ENCODE data around the gene C1orf105. TPM values are rescaled to one million over a fixed set of nuclear protein-coding genes. Genes with fewer than 3 reads are reported as not detected.
A peak's percentile ranks its signal among the peaks of the same experiment; 100 is the strongest.

C1orf105 gene
- total RNA-seq, 2 donors from 2014 or later: not detected

DNA sequence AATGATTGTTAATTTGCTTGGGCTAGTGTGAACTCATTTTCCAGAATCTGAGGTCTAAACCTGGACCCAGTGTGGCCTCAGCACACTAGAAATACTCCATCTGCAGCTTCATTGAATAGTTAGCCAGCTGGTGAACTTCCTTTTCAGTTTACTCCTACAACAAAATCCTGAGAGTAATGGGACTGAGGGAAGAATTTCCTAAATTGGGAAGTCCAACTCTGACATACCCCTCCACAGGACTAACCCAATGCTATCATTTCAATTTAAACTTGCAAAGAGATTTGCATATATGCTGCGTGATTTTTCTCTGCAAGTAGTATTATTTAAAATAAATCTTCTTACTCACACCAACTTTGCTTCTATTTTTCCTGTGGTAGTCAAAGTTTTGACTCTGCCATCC is 51.2 kb downstream of the C1orf105 start:
- TF ChIP-seq POLR2A (IDR thresholded peaks at IDR 0.05): no peak
- TF ChIP-seq, protein P1, sequence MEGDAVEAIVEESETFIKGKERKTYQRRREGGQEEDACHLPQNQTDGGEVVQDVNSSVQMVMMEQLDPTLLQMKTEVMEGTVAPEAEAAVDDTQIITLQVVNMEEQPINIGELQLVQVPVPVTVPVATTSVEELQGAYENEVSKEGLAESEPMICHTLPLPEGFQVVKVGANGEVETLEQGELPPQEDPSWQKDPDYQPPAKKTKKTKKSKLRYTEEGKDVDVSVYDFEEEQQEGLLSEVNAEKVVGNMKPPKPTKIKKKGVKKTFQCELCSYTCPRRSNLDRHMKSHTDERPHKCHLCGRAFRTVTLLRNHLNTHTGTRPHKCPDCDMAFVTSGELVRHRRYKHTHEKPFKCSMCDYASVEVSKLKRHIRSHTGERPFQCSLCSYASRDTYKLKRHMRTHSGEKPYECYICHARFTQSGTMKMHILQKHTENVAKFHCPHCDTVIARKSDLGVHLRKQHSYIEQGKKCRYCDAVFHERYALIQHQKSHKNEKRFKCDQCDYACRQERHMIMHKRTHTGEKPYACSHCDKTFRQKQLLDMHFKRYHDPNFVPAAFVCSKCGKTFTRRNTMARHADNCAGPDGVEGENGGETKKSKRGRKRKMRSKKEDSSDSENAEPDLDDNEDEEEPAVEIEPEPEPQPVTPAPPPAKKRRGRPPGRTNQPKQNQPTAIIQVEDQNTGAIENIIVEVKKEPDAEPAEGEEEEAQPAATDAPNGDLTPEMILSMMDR (IDR thresholded peaks at IDR 0.05): no peak
- intact Hi-C loops (cut with DNase I): no loop called here
- Histone ChIP-seq H3K4me3 (no peak overlapping the region), H3K36me3 (replicated peaks in 1 of 2; ENCODE audit: insufficient read depth in 1 of 2, low read depth in 2 of 2) (no peaks in the 10 kb centered on the region), H3K27me3 (no peaks in the 10 kb centered on the region), H3K4me1 (peaks cover 76% of the 10 kb centered on the region), H3K9me3 (no peaks in the 10 kb centered on the region), H3K27ac (peak overlapping the region in 2 of 4 donors; percentile 57 to 74)
- ATAC-seq (no peak), DNase-seq (no peak)
- WGBS, 2 donors: 83 to 89% methylated on average over 1 of the region's 1 CpG

DNA sequence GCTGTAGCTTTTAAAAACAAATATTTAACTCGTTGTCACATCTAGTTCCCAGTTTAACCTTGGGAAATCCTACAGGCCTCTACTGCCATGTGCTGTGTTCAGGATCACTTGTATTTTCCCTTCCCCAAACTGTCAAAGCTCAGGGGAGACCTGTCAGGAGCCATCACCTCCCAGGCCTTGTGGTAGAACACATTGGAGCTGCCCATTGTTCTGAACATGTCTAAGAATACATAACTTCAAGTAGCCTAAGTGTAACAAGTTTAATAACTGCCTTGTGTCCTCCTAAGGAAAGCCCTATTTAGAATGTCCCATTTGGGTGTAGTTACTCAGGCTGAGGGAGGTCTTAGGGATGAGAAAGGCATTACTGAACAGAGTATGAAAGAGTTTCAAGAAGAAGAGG is 52.0 kb downstream of the C1orf105 start:
- no peak for ATAC-seq
- intact Hi-C loops (cut with DNase I): no loop called here
- H3K9me3 ChIP-seq: no peaks in the 10 kb centered on the region
- H3K36me3 ChIP-seq (replicated peaks in 1 of 2; ENCODE audit: insufficient read depth in 1 of 2, low read depth in 2 of 2): no peaks in the 10 kb centered on the region
- peak overlapping the region in 3 of 4 donors; percentile 44 to 74 (median 57) for H3K27ac ChIP-seq
- peaks cover 75% of the 10 kb centered on the region for H3K4me1 ChIP-seq
- no peaks in the 10 kb centered on the region for H3K27me3 ChIP-seq
- 25 to 28% methylated on average over 1 of the region's 1 CpG for WGBS, 2 donors
- no peak overlapping the region for H3K4me3 ChIP-seq
- no peak for DNase-seq
- no peak for TF ChIP-seq POLR2A (IDR thresholded peaks at IDR 0.05)
- TF ChIP-seq, protein P1 (IDR thresholded peaks at IDR 0.05): no peak

DNA sequence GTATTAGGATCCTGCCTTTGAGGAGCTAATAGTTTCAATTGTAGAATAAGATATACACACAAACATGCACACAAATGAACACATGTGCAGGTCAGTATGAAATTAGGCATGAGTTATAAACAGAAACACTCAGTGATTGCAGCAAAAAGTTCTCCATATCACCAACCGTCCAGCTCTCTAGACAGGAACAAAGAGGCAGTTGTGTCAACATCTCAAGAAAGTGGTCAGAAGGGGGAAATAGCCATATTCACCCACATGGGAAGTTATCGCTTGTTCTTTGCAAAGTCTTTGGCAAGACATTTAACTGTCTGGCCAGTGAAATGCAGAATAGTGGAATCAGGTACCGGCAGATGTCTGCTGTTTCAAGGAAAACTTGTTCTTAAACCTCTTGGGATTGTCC is 52.8 kb downstream of the C1orf105 start:
- no peaks in the 10 kb centered on the region for H3K36me3 ChIP-seq (replicated peaks in 1 of 2; ENCODE audit: insufficient read depth in 1 of 2, low read depth in 2 of 2)
- TF ChIP-seq, protein P1 (IDR thresholded peaks at IDR 0.05): no peak
- no peak for TF ChIP-seq POLR2A (IDR thresholded peaks at IDR 0.05)
- 28 to 33% methylated on average over 3 of the region's 3 CpGs for WGBS, 2 donors
- H3K27me3 ChIP-seq: no peaks in the 10 kb centered on the region
- H3K4me3 ChIP-seq: no peak overlapping the region
- peak; percentile 33 for ATAC-seq
- intact Hi-C loops (cut with DNase I): no loop called here
- peak overlapping the region; percentile 37 to 74 (median 54) for H3K27ac ChIP-seq
- H3K4me1 ChIP-seq: peaks cover 74% of the 10 kb centered on the region
- H3K9me3 ChIP-seq: no peaks in the 10 kb centered on the region
- DNase-seq: peak in 1 of 4 donors; percentile 20

DNA sequence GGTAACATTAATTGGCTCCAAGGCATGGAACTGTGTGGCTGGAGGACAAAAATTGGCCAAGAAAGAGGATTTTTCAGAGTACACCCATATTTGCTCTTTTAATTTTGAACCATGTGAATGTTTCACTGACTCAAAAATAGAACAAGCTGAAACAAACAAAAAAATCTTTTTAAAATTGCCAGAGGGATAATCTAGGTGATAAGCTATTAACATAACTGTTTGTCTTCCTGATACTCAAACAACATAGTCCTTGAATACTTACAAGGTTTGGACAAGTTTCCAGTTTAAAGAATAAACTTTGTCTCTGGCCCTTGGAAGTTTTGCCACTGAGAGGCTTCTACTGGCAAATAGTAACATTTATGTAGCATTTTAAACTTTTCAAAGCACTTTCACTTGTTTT is 53.4 kb downstream of the C1orf105 start:
- Histone ChIP-seq H3K4me3 (no peak overlapping the region), H3K36me3 (replicated peaks in 1 of 2; ENCODE audit: insufficient read depth in 1 of 2, low read depth in 2 of 2) (no peaks in the 10 kb centered on the region), H3K27me3 (no peaks in the 10 kb centered on the region), H3K27ac (peak overlapping the region; percentile 37 to 74 (median 54)), H3K4me1 (peaks cover 74% of the 10 kb centered on the region), H3K9me3 (no peaks in the 10 kb centered on the region)
- DNase-seq (no peak), ATAC-seq (peak; percentile 75)
- intact Hi-C loops (cut with DNase I): no loop called here
- TF ChIP-seq, protein P1 (IDR thresholded peaks at IDR 0.05): no peak
- no peak for TF ChIP-seq POLR2A (IDR thresholded peaks at IDR 0.05)

DNA sequence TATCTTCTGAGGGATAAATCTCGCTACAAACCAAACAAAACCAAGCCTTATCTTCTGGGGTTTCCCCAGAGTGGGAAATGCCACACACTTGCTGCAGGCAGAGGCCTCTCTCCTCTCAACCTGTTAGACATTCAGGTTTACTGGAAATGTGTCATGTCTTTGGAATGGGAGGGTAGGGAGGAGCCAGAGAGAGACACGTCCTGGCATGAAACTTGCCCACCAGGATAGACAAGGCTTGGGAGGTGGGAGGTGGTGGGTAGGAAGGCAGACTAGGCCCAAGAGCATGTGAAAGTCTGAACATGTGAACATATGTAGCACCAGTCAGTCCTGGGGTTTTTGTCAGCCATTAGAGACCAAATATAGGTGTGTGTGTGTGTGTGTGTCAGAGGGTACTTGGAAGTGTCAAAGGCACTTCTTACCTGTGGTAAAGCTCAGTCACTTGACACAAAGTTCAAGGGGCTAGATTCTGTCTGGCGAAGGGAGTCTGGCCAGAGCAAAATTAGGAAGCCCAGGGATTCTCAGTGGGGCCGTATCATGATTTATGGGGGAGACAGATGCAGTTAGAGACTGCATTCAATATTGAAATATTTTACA is 55.8 kb downstream of the C1orf105 start:
- H3K27me3 ChIP-seq: no peaks in the 10 kb centered on the region
- H3K4me1 ChIP-seq: peaks cover 59% of the 10 kb centered on the region
- intact Hi-C loops (cut with DNase I): no loop called here
- WGBS, 2 donors: 57 to 61% methylated on average over 4 of the region's 4 CpGs
- H3K27ac ChIP-seq: peak overlapping the region; percentile 6 to 74 (median 42)
- no peak overlapping the region for H3K4me3 ChIP-seq
- no peak for TF ChIP-seq POLR2A (IDR thresholded peaks at IDR 0.05)
- TF ChIP-seq, protein P1 (IDR thresholded peaks at IDR 0.05): no peak
- H3K9me3 ChIP-seq: no peaks in the 10 kb centered on the region
- H3K36me3 ChIP-seq (replicated peaks in 1 of 2; ENCODE audit: insufficient read depth in 1 of 2, low read depth in 2 of 2): no peaks in the 10 kb centered on the region
- DNase-seq (peak in 1 of 4 donors; percentile 19), ATAC-seq (peak; percentile 34)
